Skin epidermis (tissue), 12 donors: ENCODE data around the gene C1S.

Source experiments
- H3K27ac ChIP-seq, 21 experiments: fragments of 200-600 bp; sonication (generic) in 11 of 21; one replicate each; pipeline ENCODE4 v1.5.0; 2020; ENCODE audit warnings: mild to moderate bottlenecking in 3 of 21, inconsistent platforms in 2 of 21, moderate library complexity in 2 of 21
- H3K4me3 ChIP-seq, 7 experiments: fragments of 200-600 bp; sonication (generic) in 2 of 7; one replicate each; pipeline ENCODE4 v1.5.0; 2020; ENCODE audit warnings: inconsistent platforms in 2 of 7, mild to moderate bottlenecking in 2 of 7, moderate library complexity in 1 of 7

Gene C1S

DNA sequence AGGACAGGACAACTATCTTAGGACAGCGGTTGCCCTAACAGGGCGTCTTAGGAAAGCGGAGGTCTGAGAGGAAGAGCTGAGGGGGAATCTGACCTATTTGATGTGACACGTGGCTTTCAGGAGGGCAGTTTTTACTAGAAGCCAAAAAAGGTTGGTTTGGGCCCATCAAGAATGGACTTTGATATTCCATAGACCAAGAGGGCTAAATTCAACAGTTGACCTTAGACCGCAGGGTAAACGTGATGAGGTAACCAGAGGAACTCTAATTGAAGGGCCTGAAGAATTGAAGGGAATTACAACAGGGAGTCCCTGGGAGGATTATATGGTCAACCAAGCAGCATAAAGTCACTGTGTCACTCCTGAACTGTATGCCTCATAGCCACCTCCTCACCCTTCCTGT is 11.5 kb downstream of the C1S start:
- Histone ChIP-seq H3K27ac (no peak overlapping the region), H3K4me3 (no peak overlapping the region)

DNA sequence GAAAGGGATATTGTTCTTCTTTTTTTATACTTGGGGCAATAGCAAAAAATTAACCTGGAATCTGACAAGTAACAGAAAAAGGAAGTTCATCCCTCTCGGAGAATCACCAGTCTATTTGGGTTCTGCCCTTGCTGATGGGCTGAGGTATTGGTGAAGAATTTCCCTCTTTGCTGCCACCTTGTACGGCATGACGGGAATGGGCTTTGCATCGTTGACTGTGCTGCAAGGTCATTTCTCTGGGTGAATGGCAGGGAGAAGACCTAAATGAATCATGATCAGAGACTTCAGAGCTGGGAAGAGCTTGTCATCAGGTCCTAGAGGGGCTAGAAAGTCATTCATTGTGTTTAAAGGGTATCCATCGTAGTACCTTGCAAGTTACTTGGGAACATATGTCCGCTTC is 12.0 kb downstream of the C1S start:
- no peak overlapping the region for H3K4me3 ChIP-seq
- H3K27ac ChIP-seq = no peak overlapping the region

DNA sequence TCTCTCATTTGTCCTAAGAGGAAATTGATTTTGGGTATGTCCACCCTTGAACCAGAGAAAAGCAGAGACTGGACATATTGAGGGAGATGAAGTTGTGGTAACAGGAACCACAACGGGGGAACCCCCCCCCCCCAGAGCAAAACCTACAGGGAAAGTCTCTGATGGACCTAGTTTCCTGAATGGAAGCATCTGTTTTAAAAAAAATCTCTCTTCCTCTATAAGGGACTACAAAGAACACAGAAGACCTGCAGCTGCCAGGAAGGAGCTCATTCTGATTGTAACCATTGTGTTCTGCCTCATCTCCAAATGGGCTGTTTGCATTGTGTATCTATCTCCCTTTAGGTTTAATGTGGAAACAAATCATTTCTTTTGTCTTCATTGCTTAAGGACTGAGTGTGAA is 13.4 kb downstream of the C1S start:
- Histone ChIP-seq H3K27ac (no peak overlapping the region), H3K4me3 (no peak overlapping the region)

DNA sequence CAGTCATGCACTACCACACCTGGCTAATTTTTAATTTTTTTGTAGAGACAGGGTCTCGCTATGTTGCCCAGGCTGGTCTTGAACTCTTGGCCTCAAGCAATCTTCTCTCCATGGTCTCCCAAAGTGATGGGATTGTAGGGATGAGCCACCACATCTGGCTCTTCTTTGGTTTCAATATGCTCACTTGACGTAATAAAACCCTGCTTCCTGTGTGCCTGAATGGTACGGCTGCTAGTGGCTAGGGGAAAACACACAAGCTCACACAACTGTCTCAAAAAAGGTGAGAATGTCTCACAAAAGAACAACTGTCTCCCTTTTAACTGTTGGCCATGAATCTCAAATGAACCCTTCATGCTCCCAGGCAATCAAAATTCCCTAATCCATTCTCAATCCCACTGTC is 15.0 kb downstream of the C1S start:
- H3K27ac ChIP-seq = peak overlapping the region in 3 of 21 experiments; percentile 12 to 22 (median 18)
- H3K4me3 ChIP-seq = no peak overlapping the region

DNA sequence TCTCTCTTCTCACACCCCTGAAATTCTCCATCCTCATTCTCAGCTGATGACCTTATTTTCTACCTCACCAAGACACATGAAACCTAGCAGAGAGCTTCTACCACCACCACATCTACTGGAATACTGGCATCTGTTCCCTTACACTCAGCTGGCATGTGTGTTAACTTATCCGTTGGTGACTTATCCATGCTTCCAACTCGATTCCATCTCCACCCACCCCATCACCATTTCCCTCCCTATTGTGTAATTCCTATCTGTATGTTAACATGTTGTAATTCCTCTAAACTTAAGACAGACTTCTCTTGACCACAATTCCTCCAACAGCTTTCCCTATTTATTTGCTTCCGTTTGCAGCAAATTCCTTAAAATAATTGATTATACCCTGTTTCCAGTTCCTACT is 15.4 kb downstream of the C1S start:
- Histone ChIP-seq H3K27ac (peak overlapping the region in 4 of 21 experiments; percentile 6 to 43 (median 21)), H3K4me3 (no peak overlapping the region)

DNA sequence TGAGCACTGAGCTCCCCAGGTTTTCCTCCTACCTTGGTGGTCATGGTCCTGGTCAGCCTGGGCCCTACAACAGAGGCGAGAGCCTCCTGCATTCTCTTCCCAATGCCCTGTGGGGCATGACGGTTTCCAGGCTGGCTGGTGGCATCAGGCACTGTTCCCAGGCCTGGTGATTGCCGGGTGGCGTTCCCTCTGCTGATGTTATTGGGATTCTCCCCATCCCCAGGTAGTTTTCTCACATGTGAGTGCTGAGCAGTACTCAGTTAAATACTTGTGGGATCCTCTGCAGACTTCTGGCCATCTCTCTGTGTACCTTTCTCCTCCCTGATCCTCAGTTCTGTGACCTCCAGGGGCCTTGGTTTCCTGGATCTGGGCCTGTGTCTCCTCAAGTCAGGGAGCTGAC is 16.0 kb downstream of the C1S start:
- peak overlapping the region in 5 of 21 experiments; percentile 16 to 43 (median 26) for H3K27ac ChIP-seq

DNA sequence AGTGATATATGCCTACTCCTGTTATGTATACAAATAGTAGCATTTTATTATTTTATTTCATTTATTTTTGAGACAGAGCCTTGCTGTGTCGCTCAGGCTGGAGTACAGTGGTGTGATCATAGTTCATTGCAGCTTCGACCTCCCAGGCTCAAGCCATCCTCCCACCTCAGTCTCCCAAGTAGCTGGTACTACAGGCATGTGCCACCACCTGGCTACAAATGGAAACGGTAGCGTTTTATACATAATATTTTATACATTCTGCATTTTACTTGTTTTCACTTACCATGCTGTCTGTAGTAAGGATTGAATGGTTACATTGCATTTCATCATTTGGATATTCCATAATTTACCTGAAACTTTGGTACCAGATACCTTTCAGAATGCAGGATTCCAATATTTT is 17.6 kb downstream of the C1S start:
- H3K4me3 ChIP-seq = no peak overlapping the region
- no peak overlapping the region for H3K27ac ChIP-seq

More for the DNA sequence above, 16.0 kb downstream of the C1S start:
- H3K4me3 ChIP-seq = no peak overlapping the region

DNA sequence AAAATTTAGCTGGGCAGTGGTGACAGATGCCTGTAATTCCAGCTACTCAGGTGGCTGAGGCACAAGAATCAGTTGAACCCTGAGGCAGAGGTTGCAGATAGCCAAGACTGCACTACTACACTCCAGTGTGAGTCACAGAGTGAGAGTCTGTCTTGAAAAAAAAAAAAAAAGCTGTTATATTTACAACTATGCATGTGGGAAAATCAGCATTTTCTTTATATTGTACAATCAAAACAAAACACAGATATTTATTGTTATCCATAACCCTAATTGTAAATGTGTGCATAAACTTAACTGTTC is 19.3 kb downstream of the C1S start:
- Histone ChIP-seq H3K4me3 (no peak overlapping the region), H3K27ac (peak overlapping the region in 16 of 21 experiments; percentile 23 to 81 (median 54))

DNA sequence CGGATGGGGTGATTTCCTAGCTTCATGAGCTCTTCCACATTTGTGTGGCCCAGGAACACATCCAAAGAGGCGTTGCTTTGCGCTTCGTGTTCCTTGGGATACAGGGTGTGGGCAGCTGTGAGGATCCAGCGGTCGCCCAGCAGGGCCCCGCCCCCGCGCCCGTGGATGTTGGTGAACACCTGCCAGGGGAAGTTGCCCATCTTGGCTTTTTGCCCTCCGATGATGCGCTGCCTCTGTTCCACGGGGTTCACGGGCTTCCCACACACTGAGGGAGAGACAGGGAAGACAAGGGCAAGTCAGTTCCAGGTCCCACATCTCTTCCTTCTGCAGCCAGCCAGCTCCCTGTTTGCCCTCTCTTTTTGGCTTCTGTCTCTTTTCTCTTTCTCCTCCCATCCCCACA is 20.5 kb downstream of the C1S start:
- no peak overlapping the region for H3K4me3 ChIP-seq
- H3K27ac ChIP-seq = peak overlapping the region in 3 of 21 experiments; percentile 21 to 60 (median 33)

DNA sequence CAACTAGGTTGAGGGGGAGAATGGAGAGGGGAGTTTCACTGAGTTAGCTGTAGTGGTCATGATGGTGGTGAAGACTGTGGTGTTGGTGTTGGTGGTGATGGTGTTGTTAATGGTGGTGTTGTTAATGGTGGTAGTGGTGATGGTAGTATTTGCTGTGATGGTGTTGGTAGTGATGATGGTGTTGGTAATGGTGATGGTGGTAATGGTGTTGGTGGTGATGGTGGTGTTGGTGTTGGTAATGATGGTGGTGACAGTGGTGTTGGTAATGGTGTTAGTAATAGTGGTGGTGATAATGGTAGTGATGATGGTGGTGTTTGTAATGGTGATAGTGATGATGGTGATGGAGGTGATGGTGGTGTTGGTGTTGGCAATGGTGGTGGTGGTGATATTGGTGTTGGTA is 22.6 kb downstream of the C1S start:
- no peak overlapping the region for H3K27ac ChIP-seq
- H3K4me3 ChIP-seq = no peak overlapping the region

DNA sequence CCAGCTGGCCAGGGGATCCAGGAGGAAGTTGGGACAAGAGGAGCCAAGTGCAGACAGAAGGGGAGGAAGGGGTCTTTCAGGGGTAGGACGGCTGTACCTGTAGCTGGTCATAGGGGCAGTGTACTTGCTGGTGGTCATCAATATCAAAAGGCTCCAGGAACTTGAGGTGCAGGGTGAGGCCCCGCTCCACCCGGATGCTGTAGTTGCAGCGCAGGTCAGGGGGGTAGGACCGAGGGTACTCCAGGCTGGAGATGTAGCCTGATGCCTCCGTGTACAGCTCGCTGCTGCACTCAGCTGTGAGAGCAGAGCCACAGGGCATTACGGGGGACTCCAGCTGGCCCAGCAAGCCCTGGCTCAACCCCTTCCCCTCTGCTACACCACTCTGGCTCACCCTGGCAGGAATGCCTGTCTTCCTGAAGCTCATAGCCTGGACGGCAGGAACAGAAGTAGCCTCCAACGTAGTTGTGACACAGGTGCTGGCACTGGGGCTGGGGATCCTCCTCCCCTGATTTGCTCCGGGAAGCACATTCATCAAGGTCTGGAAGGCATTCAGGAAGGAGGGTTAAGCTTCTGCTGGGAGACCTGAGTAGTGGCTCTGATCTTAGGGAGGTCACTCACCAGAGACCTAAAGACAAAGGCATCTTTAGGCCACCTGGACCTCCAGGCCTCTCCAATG is 28.8 kb downstream of the C1S start:
- Histone ChIP-seq H3K27ac (peak overlapping the region in 9 of 21 experiments; percentile 27 to 94 (median 65)), H3K4me3 (no peak overlapping the region)

DNA sequence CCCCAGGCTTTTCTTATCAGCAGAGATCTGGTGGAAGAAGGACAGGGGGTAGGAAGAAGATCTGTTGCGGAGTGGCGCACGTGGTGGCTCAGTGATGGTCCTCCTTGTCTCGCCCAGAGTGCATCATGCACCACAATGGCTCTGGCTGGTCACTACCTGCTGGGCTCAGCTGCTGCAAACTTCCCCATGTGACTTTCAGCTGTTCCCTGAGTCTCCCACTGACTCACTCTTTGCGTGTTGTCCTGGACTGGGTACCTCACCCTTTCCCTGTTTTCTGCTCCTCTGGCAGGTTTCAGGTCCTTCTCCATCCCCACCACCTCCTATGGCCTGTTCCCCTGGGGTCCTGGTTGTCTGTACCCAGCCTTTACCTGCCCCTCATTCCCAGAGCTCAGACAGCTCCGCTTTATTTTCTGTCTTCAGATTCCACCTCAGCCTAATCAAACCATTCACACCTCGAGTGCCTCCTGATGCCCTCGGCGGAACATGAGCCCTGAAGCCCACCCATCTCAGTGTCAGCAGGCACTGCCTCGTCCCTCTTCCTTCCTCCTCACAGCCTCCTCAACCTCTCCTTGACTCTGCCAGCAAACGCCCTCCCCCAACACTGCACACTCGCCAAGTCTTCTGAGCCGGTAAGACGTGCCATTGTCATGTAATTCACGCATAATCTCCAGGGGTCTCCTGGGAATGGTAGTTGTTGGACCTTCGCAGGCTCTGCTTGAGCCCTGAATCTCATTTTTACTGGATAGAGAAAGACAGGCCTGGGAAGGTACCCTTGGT is 29.9 kb downstream of the C1S start:
- H3K27ac ChIP-seq = peak overlapping the region in 16 of 21 experiments; percentile 4 to 94 (median 78)
- H3K4me3 ChIP-seq = peak overlapping the region in 2 of 7 experiments; percentile 49 to 51

DNA sequence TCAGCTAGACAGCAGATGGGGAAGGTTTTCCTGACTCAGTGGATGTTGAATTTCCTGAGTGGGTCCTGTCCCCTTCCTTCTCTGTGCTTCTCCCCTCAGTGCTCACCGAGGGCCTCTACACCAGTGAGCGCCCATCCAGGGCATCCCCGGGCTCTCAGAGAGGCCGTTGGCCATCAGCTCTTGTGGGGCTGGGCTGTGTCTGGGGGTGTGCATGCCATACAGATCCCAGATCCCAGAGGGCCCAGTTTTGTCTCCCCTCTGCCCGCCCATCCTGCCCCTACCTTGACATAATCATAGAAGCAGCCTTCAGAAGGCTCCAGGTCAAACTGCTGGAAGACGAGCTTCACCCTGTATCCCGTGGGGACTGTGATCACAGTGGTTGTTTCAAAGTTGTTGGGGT is 30.7 kb downstream of the C1S start:
- peak overlapping the region in 18 of 21 experiments; percentile 27 to 94 (median 80) for H3K27ac ChIP-seq
- peak overlapping the region in 6 of 7 experiments; percentile 6 to 51 (median 36) for H3K4me3 ChIP-seq

DNA sequence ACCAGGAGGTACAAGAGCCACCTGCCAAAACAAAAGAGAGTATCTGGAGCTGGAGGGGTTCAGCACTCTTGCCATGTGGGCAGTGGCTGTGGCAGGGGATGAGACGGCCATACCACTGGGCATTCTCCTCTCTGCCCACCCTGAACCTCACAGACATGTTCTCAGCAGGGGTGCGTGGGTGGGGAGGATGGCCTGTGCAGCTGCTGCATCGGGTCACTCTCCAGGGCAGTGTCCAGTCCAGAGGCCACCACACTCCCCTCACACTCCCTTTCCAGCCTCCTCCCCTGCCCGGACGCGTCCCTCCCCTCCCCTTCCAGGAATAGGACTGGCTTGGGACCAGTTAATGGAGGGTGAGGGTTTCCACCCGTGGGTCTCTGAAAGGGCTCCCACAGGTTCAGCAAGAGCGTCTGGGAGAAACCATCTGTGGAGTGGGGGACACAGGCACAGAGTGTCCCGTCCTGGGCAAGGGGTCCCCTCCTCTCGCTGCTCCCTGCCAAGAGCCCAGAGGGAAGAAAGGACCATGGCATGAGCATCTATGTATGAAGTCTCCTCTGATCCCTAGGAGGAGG is 31.2 kb downstream of the C1S start:
- H3K27ac ChIP-seq = peak overlapping the region in 20 of 21 experiments; percentile 13 to 94 (median 78)
- peak overlapping the region; percentile 6 to 51 (median 37) for H3K4me3 ChIP-seq

DNA sequence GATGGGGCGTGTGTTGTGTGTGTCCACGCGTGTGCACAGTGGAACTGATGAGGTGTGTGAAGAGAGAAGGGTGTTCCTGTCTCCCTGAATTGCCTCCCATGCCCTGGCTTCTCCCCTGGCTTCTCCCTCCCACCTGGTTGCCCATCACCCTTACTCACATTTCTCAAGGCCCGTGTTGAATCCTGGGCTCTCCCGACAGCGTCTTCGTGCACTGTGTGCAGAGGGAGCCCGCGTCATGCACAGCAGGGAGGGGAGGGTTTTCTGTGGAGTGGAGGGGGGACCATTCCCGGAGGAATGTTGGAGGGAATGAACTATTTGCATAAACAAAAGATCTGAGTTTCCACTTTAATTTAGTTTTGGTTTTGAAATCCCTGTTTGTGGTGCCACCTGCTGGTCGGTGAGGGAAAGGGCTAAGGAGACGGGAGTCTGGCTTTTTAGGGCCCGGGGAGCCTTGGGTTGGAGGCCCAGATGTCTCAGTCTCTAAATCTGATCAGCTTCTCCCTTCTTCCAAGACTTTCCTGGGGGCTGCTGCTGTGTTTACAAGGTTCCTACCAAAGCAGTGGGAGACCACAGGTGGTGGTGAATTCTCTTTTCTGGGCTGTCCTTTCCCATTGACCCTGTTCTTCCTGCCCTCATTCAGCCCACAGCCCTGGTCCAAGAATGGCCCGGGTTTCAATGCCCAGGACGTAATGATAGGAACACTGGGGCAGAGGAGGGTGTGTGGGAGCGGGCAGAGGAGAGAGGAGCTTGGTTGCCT is 31.9 kb downstream of the C1S start, which contains the start of gene C1R:
Gene C1R, minus strand, starts transcription at position 217 of the 757 bp plus-strand sequence. Its CDS starts 57 bp downstream, at position 160.
- H3K4me3 ChIP-seq = peak within 1 kb of the TSS; percentile 6 to 51 (median 37)
- peak within 1 kb of the TSS in 20 of 21 experiments; percentile 13 to 94 (median 78) for H3K27ac ChIP-seq

DNA sequence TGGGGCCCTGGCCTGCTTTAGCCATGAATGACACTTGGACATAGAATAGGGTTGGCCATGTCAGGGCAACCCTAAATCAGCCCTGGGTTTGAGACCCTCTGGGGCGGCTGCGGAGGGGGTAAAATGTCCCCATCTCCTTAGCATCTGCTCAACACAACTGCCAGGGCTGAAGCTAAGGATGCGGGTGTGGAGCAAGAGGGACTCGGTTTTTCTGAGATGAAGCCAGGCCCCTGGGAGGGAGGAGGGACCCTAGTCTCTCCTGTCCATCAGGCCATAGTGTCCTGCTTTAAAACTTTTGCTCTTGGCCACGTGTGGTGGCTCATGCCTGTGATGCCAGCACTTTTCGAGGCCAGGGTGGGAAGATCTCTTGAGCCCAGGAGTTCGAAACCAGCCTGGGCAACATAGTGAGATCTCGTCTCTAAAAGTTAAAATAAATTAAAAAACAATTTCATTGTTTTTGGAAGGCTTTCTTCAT is 32.5 kb downstream of the C1S start:
- no peak overlapping the region for H3K4me3 ChIP-seq
- peak overlapping the region in 20 of 21 experiments; percentile 3 to 94 (median 78) for H3K27ac ChIP-seq

DNA sequence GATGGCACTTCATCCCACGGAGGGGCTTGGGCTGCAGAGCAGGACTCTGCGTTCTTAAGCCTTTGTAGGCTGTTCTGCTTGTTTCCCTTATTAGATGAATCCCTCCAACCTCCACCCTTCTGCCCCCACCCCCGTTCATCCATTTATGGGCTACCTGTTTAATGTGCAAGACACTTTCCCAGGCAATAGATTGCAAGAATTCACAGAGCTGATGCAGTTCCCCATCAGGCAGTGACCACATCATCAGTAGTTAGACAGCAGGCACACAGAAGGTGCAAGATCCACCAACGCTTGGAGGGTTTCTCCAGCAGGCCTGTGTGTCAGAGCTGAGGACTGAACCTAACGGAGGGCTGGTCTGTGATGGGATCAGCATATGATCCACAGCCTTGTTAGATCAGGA is 33.0 kb downstream of the C1S start:
- H3K4me3 ChIP-seq = no peak overlapping the region
- peak overlapping the region in 11 of 21 experiments; percentile 14 to 94 (median 80) for H3K27ac ChIP-seq

DNA sequence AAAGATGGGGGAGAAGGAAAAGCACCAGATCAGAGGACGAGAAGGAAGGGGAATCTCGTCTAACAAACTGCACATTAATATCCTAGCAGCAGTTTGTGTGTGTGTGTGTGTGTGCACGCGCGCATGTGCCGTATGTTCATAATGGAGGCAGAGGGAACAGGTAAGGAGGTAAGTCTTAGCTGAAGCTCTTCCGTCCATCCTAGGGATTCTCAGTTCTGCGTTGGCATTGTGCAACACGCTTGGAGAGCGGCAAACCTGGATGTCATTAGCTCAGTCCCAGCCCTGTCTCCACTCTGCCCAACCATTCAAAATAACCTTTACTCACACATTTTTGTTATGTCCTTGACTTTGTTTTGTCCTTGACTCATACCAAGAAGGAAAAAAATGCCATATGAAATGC is 33.4 kb downstream of the C1S start:
- Histone ChIP-seq H3K27ac (peak overlapping the region in 10 of 21 experiments; percentile 14 to 94 (median 76)), H3K4me3 (no peak overlapping the region)

DNA sequence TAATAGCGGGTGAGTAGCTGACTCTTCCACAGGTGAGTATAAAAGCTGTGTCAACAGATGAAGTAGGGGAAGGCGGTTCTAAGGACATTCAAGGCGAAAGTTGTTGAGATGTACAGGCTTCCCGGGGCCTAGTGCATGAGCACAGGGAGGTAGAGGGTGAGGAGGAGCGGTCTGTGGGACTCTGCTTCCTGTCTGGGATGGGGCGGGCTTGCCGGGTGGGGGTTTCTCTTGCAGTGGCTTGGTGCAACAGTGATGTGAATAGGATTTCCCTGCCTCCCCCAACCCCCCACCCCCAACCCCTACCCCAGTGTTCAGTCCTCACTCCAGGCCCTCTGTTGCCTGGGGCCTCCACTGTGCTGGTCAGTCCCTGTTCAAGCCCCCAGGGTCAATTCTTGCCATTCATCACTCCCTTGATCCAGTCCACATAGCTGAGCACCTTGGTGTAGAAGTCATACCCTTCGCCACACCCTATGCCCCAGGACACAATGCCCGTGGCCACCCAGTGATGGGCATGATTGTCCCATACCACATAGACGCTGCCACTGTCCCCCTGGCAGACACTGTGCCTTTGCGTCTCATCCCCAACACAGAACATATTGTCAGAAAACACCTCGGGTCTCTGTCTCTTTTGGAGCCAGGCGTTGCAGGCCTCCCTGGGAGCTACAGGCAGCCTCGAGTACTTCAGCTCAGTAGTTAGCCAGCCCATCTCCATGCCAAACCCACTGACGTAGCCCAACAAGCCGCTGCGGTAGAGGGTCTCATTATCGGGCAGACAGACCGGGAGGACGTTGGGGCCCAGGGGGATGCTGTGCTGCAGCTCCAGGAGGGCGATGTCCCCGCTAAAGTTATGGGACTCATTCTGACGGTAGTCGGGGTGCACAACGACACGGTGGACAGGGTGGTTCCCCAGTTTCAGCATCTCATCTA is 35.8 kb downstream of the C1S start:
- H3K4me3 ChIP-seq = no peak overlapping the region

More for the DNA sequence above, 35.8 kb downstream of the C1S start:
- no peak overlapping the region for H3K27ac ChIP-seq
